Chondrocyte (in vitro differentiated cells): Measurements from ENCODE around the gene IGFL4. TPM values are rescaled to one million over a fixed set of nuclear protein-coding genes. Genes with fewer than 3 reads are reported as not detected.

Experiments
- DNase-seq: peaks from one replicate; pipeline ENCODE4 v3.0.0; 2021; ENCODE audit warnings: mixed read lengths, low spot score
- H3K27ac Mint-ChIP-seq: one replicate; pipeline ENCODE4 v1.8.0; 2021; ENCODE audit warnings: mild to moderate bottlenecking, moderate library complexity, mixed read lengths; ENCODE audit not compliant: unreplicated experiment
- H3K27me3 Mint-ChIP-seq: 2 replicates; pipeline ENCODE4 v1.8.0; 2021; ENCODE audit warnings: low read depth, mixed read lengths
- H3K36me3 Mint-ChIP-seq: 2 replicates; pipeline ENCODE4 v1.8.0; 2021; ENCODE audit warnings: low read depth, mixed read lengths
- H3K4me1 Mint-ChIP-seq: 2 replicates; pipeline ENCODE4 v1.8.0; 2021; ENCODE audit warnings: low read depth, mild to moderate bottlenecking, mixed read lengths
- H3K4me3 Mint-ChIP-seq: one replicate; pipeline ENCODE4 v1.8.0; 2021; ENCODE audit warnings: mild to moderate bottlenecking, moderate library complexity, mixed read lengths; ENCODE audit not compliant: unreplicated experiment
- H3K9me3 Mint-ChIP-seq: 2 replicates; pipeline ENCODE4 v1.8.0; 2021; ENCODE audit warnings: low read depth, mixed read lengths
- total RNA-seq: library from RNA; stranded (reverse); gene quantifications from 3 replicates; pipeline ENCODE4 v1.2.1, GENCODE V29; 2021
- TF ChIP-seq, protein P1 (sequence below): fragments of 200-600 bp; sonication (generic); IDR thresholded peaks from 2 replicates; pipeline ENCODE4 v1.5.0; 2021; ENCODE audit warnings: antibody characterized with exemption, mild to moderate bottlenecking, moderate library complexity

The IGFL4 gene
- total RNA-seq, 1 donor from 2014 or later: not detected

DNA sequence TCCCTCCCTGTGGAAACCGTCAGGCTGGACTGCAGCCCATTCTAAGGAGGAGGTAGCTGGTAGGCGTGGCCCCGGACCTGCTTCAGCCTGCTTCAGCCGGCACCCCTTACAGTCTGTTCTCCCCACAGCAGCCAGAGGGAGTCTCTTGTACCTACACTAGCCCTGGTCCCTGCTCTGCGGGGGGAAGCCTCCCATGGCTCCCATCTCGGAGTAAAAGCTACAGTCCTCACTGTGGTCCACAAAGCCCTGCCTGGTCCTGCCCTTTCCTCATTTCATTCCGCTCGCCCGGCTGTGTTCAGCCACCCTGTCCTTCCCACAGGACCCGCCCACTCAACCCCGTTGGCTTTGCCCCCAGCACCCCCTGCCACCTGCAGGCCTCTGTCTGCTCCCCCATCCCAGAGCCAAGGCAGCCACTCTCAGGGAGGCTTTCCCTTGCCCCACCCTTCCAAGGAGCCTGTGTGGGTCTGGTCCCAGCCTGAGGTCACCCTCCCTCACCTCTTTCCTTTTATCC, 19.2 kb downstream of the IGFL4 start:
- peaks cover 3% of the 10 kb centered on the region for H3K4me1 Mint-ChIP-seq
- H3K9me3 Mint-ChIP-seq: peaks cover 3% of the 10 kb centered on the region
- H3K27me3 Mint-ChIP-seq: peaks cover 3% of the 10 kb centered on the region
- no peak for DNase-seq
- H3K27ac Mint-ChIP-seq: no peak overlapping the region
- no peak overlapping the region for H3K4me3 Mint-ChIP-seq
- TF ChIP-seq, protein P1, sequence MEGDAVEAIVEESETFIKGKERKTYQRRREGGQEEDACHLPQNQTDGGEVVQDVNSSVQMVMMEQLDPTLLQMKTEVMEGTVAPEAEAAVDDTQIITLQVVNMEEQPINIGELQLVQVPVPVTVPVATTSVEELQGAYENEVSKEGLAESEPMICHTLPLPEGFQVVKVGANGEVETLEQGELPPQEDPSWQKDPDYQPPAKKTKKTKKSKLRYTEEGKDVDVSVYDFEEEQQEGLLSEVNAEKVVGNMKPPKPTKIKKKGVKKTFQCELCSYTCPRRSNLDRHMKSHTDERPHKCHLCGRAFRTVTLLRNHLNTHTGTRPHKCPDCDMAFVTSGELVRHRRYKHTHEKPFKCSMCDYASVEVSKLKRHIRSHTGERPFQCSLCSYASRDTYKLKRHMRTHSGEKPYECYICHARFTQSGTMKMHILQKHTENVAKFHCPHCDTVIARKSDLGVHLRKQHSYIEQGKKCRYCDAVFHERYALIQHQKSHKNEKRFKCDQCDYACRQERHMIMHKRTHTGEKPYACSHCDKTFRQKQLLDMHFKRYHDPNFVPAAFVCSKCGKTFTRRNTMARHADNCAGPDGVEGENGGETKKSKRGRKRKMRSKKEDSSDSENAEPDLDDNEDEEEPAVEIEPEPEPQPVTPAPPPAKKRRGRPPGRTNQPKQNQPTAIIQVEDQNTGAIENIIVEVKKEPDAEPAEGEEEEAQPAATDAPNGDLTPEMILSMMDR: no peak
- H3K36me3 Mint-ChIP-seq: peaks cover 7% of the 10 kb centered on the region

DNA sequence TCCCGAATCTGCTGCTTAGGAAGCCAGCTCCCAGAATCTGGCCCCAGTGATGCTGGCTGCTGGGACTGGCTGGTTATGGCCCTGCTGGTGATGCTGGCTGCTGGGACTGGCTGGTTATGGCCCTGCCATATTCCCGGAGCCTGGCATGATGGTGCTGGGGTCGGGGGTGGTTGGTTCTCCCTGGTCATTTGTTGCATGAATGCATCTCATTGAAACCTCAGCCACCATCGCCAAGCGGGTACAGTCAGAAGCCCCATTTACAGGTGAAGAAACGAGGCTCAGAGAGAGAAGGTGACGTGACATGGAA, 20.0 kb downstream of the IGFL4 start:
- Mint-ChIP-seq H3K4me3 (no peak overlapping the region), H3K27ac (no peak overlapping the region), H3K27me3 (peaks cover 4% of the 10 kb centered on the region), H3K9me3 (no peaks in the 10 kb centered on the region), H3K36me3 (peaks cover 3% of the 10 kb centered on the region), H3K4me1 (peaks cover 8% of the 10 kb centered on the region)
- DNase-seq: no peak
- TF ChIP-seq, protein P1: no peak

DNA sequence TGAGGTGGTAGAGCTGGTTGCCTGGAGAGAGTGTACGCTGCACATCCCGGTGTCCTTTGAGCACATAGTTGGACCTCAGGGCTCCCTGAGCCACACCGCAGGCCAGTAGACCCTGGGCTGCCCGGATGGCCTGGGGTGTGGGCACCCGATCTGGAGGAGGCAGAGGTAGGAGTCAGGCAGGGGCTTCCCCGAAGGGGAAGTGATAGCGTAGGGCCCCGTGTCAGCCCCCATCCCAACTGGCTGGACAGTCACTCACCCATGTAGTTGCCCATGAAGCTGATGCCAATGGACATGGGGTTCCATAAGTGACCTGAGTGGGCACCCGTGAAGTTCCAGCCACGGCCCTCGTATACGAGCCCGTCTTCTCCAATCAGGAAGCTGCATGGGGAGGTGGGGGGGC, 21.5 kb downstream of the IGFL4 start:
- TF ChIP-seq, protein P1: no peak
- H3K27me3 Mint-ChIP-seq: peaks cover 12% of the 10 kb centered on the region
- no peak overlapping the region for H3K27ac Mint-ChIP-seq
- peaks cover 3% of the 10 kb centered on the region for H3K36me3 Mint-ChIP-seq
- no peaks in the 10 kb centered on the region for H3K9me3 Mint-ChIP-seq
- peaks cover 17% of the 10 kb centered on the region for H3K4me1 Mint-ChIP-seq
- DNase-seq: no peak
- H3K4me3 Mint-ChIP-seq: no peak overlapping the region

DNA sequence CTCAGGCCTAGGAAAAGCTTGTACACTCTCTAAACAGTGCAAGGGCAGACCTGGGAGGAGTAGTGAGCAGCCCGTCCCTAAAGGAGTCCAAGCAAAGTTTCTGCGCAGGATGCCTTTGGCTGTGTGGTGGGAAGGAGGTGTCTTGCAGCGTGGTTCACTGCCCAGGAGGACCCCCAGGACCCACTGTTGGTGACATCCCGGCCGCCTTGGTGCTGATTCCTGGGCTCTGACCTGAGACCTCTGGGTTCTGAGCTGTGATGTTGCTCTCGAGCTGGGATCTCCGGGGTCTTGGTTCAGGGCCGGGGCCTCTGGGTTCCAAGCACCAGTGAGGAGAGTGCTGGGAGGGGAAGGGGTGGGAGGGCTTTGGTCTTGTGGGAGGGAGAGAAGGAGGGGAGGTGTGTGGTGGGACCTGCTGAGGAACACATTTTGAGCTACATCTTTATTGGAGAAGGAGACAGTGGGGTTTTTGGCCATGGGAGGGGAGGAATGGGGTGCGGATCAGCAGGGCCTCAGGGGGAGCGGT, 22.0 kb downstream of the IGFL4 start:
- peaks cover 13% of the 10 kb centered on the region for H3K27me3 Mint-ChIP-seq
- peaks cover 3% of the 10 kb centered on the region for H3K36me3 Mint-ChIP-seq
- H3K4me3 Mint-ChIP-seq: no peak overlapping the region
- peaks cover 17% of the 10 kb centered on the region for H3K4me1 Mint-ChIP-seq
- H3K27ac Mint-ChIP-seq: no peak overlapping the region
- TF ChIP-seq, protein P1: no peak
- no peak for DNase-seq
- no peaks in the 10 kb centered on the region for H3K9me3 Mint-ChIP-seq

DNA sequence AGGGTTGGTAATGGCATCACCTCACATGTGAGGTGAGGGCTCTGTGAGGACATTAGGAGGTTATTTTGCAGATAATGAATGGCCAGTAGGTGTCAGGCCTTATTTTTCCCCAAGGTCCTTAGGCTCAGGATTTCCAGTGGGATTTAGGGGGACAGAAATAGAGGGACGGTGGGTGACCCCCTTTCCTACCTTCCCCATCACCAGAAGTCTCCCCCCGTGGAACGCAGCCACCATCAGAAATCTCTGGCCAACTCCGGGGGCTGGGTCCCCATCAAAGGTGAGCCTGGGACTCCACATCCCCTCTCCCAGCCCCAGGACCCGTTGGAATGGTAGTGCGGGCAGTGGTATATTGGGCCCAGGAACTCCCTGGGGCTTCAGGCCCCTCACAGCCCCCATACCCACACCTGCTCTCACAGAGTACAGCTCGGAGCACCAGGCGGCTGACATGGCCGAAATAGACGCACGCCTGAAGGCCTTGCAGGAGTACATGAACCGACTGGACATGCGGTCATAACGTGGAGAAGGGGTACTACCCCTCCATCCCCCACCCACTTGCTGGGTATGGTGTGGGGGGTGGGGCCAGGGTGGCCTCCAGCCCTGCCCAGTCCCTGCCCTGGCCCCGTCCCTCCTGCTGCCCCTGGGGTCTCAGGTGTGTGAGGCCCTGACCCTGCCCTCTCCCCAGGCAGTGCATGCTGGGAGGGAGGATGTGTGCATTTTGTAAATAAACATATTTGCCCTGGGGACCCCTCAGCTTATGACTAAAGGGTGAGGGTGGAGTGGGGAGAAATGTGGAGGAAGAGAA, 22.7 kb downstream of the IGFL4 start:
- TF ChIP-seq, protein P1: no peak
- Mint-ChIP-seq H3K27me3 (peaks cover 13% of the 10 kb centered on the region), H3K4me3 (no peak overlapping the region), H3K36me3 (peaks cover 3% of the 10 kb centered on the region), H3K27ac (no peak overlapping the region), H3K4me1 (peaks cover 17% of the 10 kb centered on the region), H3K9me3 (no peaks in the 10 kb centered on the region)
- no peak for DNase-seq
